ENCODE measurements around the gene TEN1.

- no peak for TF ChIP-seq POLR2A (IDR thresholded peaks at IDR 0.05; ENCODE audit: low read depth, low read length)
- TF ChIP-seq USF2 (IDR thresholded peaks at IDR 0.05; ENCODE audit: low read depth, low read length): no peak
- TF ChIP-seq CTCF (conservative IDR thresholded peaks at IDR 0.05; ENCODE audit: low read depth, low read length): no peak
- TF ChIP-seq ELK1 (IDR thresholded peaks at IDR 0.05; ENCODE audit: borderline replicate concordance, low read depth, low read length): no peak
- no peak for TF ChIP-seq MAZ (IDR thresholded peaks at IDR 0.05; ENCODE audit: borderline replicate concordance, low read depth, low read length)
- TF ChIP-seq SMC3 (IDR thresholded peaks at IDR 0.05; ENCODE audit: low read depth, low read length): no peak
- no peak for TF ChIP-seq CEBPB (IDR thresholded peaks at IDR 0.05; ENCODE audit: low read depth, low read length)
- TF ChIP-seq RAD21 (IDR thresholded peaks at IDR 0.05; ENCODE audit: low read length): no peak
- no peak for TF ChIP-seq MAFK (IDR thresholded peaks at IDR 0.05; ENCODE audit: low read depth, low read length)
Observed at GRCh38 chr17:75943491-75943890, 35.5 kb upstream of the TEN1 start.
